ENCODE measurements around the gene NCAPH2.

GRCh38 chr22:50502096-50502495, 5.9 kb upstream of the NCAPH2 start:
- TF ChIP-seq POLR2A (IDR thresholded peaks at IDR 0.05) (no peak), CTCF (IDR thresholded peaks at IDR 0.05) (no peak)
